GM06990 (cell line): Measurements from ENCODE around the gene ASB18.
A peak's percentile ranks its signal among the peaks of the same experiment; 100 is the strongest.

Source experiments
- DNase-seq: peaks from one replicate; pipeline ENCODE4 v3.0.0-alpha.2; 2011; ENCODE audit not compliant: insufficient read length; ENCODE audit errors: extremely low read depth
- H3K27me3 ChIP-seq: replicated peaks from 2 replicates; pipeline ENCODE4 v1.6.0; 2011; ENCODE audit warnings: low read length; ENCODE audit not compliant: control insufficient read depth, insufficient read depth
- H3K36me3 ChIP-seq: 2 replicates; pipeline ENCODE4 v1.5.1; 2011; ENCODE audit warnings: low read length; ENCODE audit not compliant: control insufficient read depth, insufficient read depth
- H3K4me3 ChIP-seq: replicated peaks from 2 replicates; pipeline ENCODE4 v1.5.1; 2011; ENCODE audit warnings: low read depth, mild to moderate bottlenecking, control low read depth, low read length
- TF ChIP-seq, protein P1 (sequence below): IDR thresholded peaks from 2 replicates; pipeline ENCODE4 v1.5.1; 2011; ENCODE audit warnings: low read length, control low read depth, mild to moderate bottlenecking, inconsistent platforms; ENCODE audit not compliant: insufficient read depth, poor library complexity, severe bottlenecking

ASB18 gene

GRCh38 chr2:236190674-236191073 is 73.5 kb downstream of the ASB18 start:
- Histone ChIP-seq H3K27me3 (no peaks in the 10 kb centered on the region), H3K36me3 (no peaks in the 10 kb centered on the region), H3K4me3 (no peak overlapping the region)
- DNase-seq: no peak
- TF ChIP-seq, protein P1, sequence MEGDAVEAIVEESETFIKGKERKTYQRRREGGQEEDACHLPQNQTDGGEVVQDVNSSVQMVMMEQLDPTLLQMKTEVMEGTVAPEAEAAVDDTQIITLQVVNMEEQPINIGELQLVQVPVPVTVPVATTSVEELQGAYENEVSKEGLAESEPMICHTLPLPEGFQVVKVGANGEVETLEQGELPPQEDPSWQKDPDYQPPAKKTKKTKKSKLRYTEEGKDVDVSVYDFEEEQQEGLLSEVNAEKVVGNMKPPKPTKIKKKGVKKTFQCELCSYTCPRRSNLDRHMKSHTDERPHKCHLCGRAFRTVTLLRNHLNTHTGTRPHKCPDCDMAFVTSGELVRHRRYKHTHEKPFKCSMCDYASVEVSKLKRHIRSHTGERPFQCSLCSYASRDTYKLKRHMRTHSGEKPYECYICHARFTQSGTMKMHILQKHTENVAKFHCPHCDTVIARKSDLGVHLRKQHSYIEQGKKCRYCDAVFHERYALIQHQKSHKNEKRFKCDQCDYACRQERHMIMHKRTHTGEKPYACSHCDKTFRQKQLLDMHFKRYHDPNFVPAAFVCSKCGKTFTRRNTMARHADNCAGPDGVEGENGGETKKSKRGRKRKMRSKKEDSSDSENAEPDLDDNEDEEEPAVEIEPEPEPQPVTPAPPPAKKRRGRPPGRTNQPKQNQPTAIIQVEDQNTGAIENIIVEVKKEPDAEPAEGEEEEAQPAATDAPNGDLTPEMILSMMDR: no peak

GRCh38 chr2:236184701-236185100 is 79.5 kb downstream of the ASB18 start:
- DNase-seq: no peak
- Histone ChIP-seq H3K36me3 (no peaks in the 10 kb centered on the region), H3K27me3 (no peaks in the 10 kb centered on the region; the same call in 1 of the 2 replicates), H3K4me3 (no peak overlapping the region)
- TF ChIP-seq, protein P1: no peak

GRCh38 chr2:236180831-236181453 is 83.3 kb downstream of the ASB18 start:
- no peaks in the 10 kb centered on the region; the same call in 1 of the 2 replicates for H3K27me3 ChIP-seq
- no peak for DNase-seq

GRCh38 chr2:236180076-236180816 is 84.0 kb downstream of the ASB18 start:
- no peaks in the 10 kb centered on the region; the same call in none of the 2 replicates for H3K27me3 ChIP-seq
- H3K4me3 ChIP-seq: no peak overlapping the region
- no peak for DNase-seq
- TF ChIP-seq, protein P1: no peak
- no peaks in the 10 kb centered on the region for H3K36me3 ChIP-seq

More at GRCh38 chr2:236180831-236181453, 83.3 kb downstream of the ASB18 start:
- no peak overlapping the region for H3K4me3 ChIP-seq
- no peaks in the 10 kb centered on the region for H3K36me3 ChIP-seq
- TF ChIP-seq, protein P1: peak; percentile 64

GRCh38 chr2:236179236-236180075 is 84.8 kb downstream of the ASB18 start:
- Histone ChIP-seq H3K27me3 (no peaks in the 10 kb centered on the region; the same call in none of the 2 replicates), H3K4me3 (no peak overlapping the region)
- no peak for DNase-seq

More at GRCh38 chr2:236179236-236180075, 84.8 kb downstream of the ASB18 start:
- H3K36me3 ChIP-seq: no peaks in the 10 kb centered on the region
- TF ChIP-seq, protein P1: no peak
